OCI-M1 (cell line): ENCODE data around the gene URB2.
"Not testable (repeated sequence)": the region's sequence is repeated elsewhere in the genome, so short reads cannot be mapped to it uniquely, and the experiment has no call there.

Source experiments
- DNase-seq: peaks from one replicate; lab custom pipeline; 2025; lab: John Stamatoyannopoulos, UW

The URB2 gene

GRCh38 chr1:229693129-229693900 is 67.3 kb downstream of the URB2 start:
- DNase-seq = no peak

GRCh38 chr1:229694053-229694693 is 68.1 kb downstream of the URB2 start:
- DNase-seq = no peak

- no peak for DNase-seq
These were observed 70.3 kb downstream of the URB2 start for GRCh38 chr1:229696385-229696784.

GRCh38 chr1:229699613-229700267 is 73.7 kb downstream of the URB2 start:
- DNase-seq = no peak

- DNase-seq = no peak
These were observed 78.1 kb downstream of the URB2 start for GRCh38 chr1:229704157-229704556.

GRCh38 chr1:229705152-229705551 is 79.1 kb downstream of the URB2 start:
- DNase-seq = not testable (repeated sequence)

GRCh38 chr1:229707127-229707526 is 81.1 kb downstream of the URB2 start:
- not testable (repeated sequence) for DNase-seq

- DNase-seq = no peak
These were observed 83.5 kb downstream of the URB2 start for GRCh38 chr1:229709500-229710013.
